Pancreas (tissue), 10 donors: ENCODE measurements around the gene RNF212. TPM values are rescaled to one million over a fixed set of nuclear protein-coding genes. Genes with fewer than 3 reads are reported as not detected.

Experiments used
- ATAC-seq, 4 donors: fragments of 200-7000 bp; cut with Tn5 transposase; one replicate each; pipeline versions ENCODE4 v1.8.0 to v1.9.1; 2020; ENCODE audit warnings: mild to moderate bottlenecking in 4 of 4, moderate library complexity in 4 of 4
- DNase-seq, 6 donors: peaks; one replicate each; pipeline ENCODE4 v3.0.0-alpha.2; 2020
- FAIRE-seq: peaks from 2 replicates; lab custom pipeline; 2012; peaks lifted over from hg19 to GRCh38; lab: Jason Lieb, UNC
- H3K27ac ChIP-seq, 4 donors: fragments of 200-600 bp; sonication (generic); 1 replicate in 3 of 4; 2 replicates in 1 of 4; pipeline versions ENCODE4 v1.5.0 to v1.8.0; 2020
- H3K27me3 ChIP-seq, 4 donors: fragments of 200-600 bp; one replicate each; pipeline ENCODE4 v1.8.0; 2021
- H3K36me3 ChIP-seq, 3 donors: fragments of 200-600 bp; sonication (generic) in 1 of 3; one replicate each; pipeline versions ENCODE4 v1.5.0 to v1.8.0; 2020 to 2021
- H3K4me1 ChIP-seq, 3 donors: fragments of 200-600 bp; one replicate each; pipeline ENCODE4 v1.8.0; 2021
- H3K4me3 ChIP-seq, 4 donors: fragments of 200-600 bp; sonication (generic) in 2 of 4; one replicate each; pipeline versions ENCODE4 v1.5.0 to v1.8.0; 2020 to 2021
- H3K9me3 ChIP-seq, 4 donors: fragments of 200-600 bp; one replicate each; pipeline ENCODE4 v1.8.0; 2021
- WGBS, 2 donors: extraction: QIAGEN DNeasy Blood & Tissue Kit; methylation state at CpG; one replicate each; pipeline ENCODE4 v1.1.7; 2013; 5-methylcytosine and 5-hydroxymethylcytosine counted together
- intact Hi-C, 3 donors: fragments of 100-400 bp; cut with DNase I; formaldehyde crosslinking; loops; one replicate each; pipeline versions ENCODE4 v1.11.1 to v1.14.2; 2022
- polyA plus RNA-seq, 2 donors: library from polyadenylated mRNA; stranded (reverse); fragments of 200-250 nt; gene quantifications; one replicate each; pipeline ENCODE4 v1.2.3, GENCODE V29; 2013
- total RNA-seq, 6 donors: library from RNA; stranded (reverse); fragmentation: NEBNext Ultra II Directional in 4 of 6; extraction: Animal tissue kit (Norgen Biotek cat#: 25700) in 4 of 6; gene quantifications; one replicate each; pipeline versions ENCODE4 v1.2.1 to v1.2.4, GENCODE V29; 2021 to 2023
- TF ChIP-seq, protein P1 (sequence below), 4 donors: fragments of 200-600 bp; sonication (generic) in 3 of 4; IDR thresholded peaks; one replicate each; pipeline versions ENCODE4 v1.5.0 to v1.8.0; 2021; ENCODE audit warnings: antibody characterized with exemption in 4 of 4
- donor health status: healthy with polysubstance abuse.
- donor health status: DM: no; HTN: no; CAD: no; lungs with moderate emphysema.
- donor health status: DM: no; HTN: no; CAD: no.
- donor health status: control.
- donor health status: control.
- donor health status: Bipolar disorder and iron deficiency.
- donor health status: DM: yes; HTN: yes; CAD: no.
- donor health status: DM: no; HTN: no; CAD: no.
- donor health status: DM: no; HTN: no; CAD: no.
- donor health status: DM: yes; HTN: yes; CAD: no.

Gene RNF212
- total and polyA plus RNA-seq, 8 donors = 12.0 to 40.3 (median 19.2) TPM

DNA sequence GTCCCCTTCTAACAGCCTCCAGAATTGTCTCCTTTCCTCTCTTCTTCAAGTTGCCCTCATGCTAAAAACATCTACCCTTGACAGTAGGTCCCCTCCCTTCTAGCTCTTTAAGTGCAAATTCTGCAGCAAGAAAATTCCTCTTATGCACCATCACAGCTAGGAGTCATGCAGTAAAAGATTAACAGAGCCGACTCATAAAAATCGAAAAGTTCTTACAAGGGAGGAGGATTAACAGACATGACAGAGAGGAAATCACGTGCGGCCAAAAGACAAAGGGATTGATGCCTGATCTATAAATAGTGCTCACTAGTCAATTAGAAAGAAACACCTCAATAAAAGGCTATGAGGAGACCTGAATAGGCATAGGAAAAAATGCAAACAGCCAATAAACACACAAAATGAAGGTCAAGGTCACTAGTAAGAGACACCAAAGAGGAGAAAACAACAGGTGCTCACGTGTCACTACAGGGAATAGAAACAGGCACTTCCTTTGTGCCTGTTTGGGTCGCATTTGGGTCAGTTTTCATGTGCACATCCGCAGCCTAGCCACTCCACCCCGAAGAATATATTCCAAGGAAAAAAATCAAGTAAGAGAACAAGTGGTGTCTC is 3.4 kb downstream of the RNF212 start:
- Histone ChIP-seq H3K27me3 (no peaks in the 10 kb centered on the region), H3K4me3 (no peak overlapping the region), H3K9me3 (no peaks in the 10 kb centered on the region), H3K27ac (peak overlapping the region; percentile 36 to 75 (median 58)), H3K36me3 (no peaks in the 10 kb centered on the region), H3K4me1 (peaks cover 19 to 38% (median 21%) of the 10 kb centered on the region in 3 donors)
- FAIRE-seq = no peak
- peak; percentile 15 to 34 (median 24) for ATAC-seq
- no peak for DNase-seq
- TF ChIP-seq, protein P1, sequence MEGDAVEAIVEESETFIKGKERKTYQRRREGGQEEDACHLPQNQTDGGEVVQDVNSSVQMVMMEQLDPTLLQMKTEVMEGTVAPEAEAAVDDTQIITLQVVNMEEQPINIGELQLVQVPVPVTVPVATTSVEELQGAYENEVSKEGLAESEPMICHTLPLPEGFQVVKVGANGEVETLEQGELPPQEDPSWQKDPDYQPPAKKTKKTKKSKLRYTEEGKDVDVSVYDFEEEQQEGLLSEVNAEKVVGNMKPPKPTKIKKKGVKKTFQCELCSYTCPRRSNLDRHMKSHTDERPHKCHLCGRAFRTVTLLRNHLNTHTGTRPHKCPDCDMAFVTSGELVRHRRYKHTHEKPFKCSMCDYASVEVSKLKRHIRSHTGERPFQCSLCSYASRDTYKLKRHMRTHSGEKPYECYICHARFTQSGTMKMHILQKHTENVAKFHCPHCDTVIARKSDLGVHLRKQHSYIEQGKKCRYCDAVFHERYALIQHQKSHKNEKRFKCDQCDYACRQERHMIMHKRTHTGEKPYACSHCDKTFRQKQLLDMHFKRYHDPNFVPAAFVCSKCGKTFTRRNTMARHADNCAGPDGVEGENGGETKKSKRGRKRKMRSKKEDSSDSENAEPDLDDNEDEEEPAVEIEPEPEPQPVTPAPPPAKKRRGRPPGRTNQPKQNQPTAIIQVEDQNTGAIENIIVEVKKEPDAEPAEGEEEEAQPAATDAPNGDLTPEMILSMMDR (IDR thresholded peaks at IDR 0.05) = no peak
- WGBS, 2 donors = 11 to 14% methylated on average over 8 of the region's 8 CpGs
- intact Hi-C loops = no loop called here

DNA sequence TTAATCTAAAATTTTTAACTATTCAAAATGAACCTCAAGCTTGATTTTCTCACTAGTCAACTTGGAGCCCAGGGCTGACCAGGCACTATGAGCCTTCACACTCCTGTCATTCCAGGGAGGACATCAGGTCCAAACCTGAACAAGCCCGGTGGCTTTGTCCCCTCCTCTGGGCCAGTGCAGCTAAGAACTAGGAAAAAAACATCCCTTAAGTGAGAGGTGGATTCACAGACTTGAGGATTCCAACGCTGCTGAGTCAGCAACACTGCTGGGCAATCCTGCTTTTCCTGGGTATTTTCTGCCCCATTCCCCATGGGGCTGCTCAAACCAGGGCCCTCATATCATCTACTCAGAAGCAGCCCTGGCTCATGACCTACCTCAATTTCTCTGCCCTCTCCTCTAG is 4.0 kb downstream of the RNF212 start:
- Histone ChIP-seq H3K4me3 (no peak overlapping the region), H3K4me1 (peaks cover 19 to 35% (median 21%) of the 10 kb centered on the region in 3 donors), H3K27me3 (no peaks in the 10 kb centered on the region), H3K9me3 (no peaks in the 10 kb centered on the region), H3K27ac (peak overlapping the region; percentile 36 to 75 (median 58)), H3K36me3 (no peaks in the 10 kb centered on the region)
- intact Hi-C loops = no loop called here
- FAIRE-seq (no peak), DNase-seq (no peak), ATAC-seq (no peak)
- 37 to 58% methylated on average over 2 of the region's 2 CpGs for WGBS, 2 donors
- TF ChIP-seq, protein P1 (IDR thresholded peaks at IDR 0.05) = no peak

DNA sequence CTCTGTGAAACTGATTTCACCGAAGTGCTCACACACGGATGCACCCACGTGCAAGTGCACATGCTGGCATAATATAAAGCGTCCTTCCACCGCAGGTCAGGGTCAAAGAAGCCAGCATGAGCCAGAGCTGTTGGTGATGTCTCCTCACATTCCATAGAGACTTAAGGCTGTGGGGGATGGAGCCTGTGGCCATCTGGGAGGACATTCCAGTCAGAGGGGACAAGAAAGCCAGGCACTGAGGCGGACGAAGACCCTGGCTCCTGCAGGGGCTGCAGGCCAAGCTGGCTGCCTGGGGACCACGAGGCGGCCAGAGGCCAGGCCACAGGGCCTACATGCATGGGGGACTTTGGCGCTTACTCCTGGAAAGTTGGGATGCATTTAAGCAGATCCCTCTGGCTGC is 7.7 kb downstream of the RNF212 start:
- Histone ChIP-seq H3K9me3 (no peaks in the 10 kb centered on the region), H3K4me1 (peaks cover 15 to 32% (median 22%) of the 10 kb centered on the region in 3 donors), H3K4me3 (no peak overlapping the region), H3K36me3 (no peaks in the 10 kb centered on the region), H3K27me3 (no peaks in the 10 kb centered on the region), H3K27ac (peak overlapping the region in 1 of 4 donors; percentile 18)
- ATAC-seq (no peak), DNase-seq (no peak), FAIRE-seq (no peak)
- TF ChIP-seq, protein P1 (IDR thresholded peaks at IDR 0.05) = no peak
- WGBS, 2 donors = 64 to 68% methylated on average over 10 of the region's 10 CpGs
- intact Hi-C loops = no loop called here

DNA sequence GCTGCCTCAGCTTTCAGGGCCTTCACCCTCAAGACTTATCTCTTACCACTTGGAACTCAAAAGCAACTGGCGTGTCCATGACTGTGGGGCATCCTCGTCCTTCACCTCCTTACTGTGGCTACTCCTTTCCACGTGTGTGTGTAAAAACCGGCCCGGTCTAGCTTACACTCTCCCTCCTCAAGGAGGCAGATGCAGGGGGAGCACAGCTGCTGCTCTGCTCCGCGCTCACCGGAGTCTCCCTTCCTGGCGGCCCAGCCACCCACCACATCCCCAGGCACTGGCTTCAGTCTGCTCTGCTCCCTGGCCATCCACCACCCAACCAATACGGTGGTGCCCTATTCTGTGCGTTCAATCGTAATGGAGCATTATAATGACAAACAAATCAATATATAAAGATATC is 8.3 kb downstream of the RNF212 start:
- DNase-seq (no peak), ATAC-seq (no peak), FAIRE-seq (no peak)
- intact Hi-C loops = no loop called here
- no peak overlapping the region for H3K4me3 ChIP-seq
- H3K4me1 ChIP-seq = peaks cover 10 to 30% (median 20%) of the 10 kb centered on the region in 3 donors
- TF ChIP-seq, protein P1 (IDR thresholded peaks at IDR 0.05) = no peak
- H3K27ac ChIP-seq = no peak overlapping the region
- H3K36me3 ChIP-seq = no peaks in the 10 kb centered on the region
- WGBS, 2 donors = 68 to 73% methylated on average over 12 of the region's 12 CpGs
- H3K9me3 ChIP-seq = no peaks in the 10 kb centered on the region
- H3K27me3 ChIP-seq = no peaks in the 10 kb centered on the region

DNA sequence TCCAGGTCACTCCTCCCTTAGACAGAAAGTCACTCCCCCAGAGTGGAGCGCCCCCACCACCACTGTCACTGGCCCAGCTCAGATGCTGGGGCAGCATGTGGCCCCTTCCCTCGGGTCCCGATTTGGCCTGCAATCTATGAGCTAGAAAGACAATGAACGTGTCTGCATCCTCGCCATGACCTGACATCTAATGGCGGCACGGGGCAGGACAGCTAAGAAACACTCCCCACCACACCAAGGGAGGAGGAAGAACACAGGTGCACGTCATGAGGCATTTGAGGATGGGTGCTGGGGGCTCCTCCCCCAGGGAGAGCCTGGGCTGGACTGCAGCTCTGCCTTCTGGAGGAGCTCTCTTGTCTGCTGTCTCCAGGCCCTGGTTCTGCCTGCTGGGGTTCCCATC is 8.7 kb downstream of the RNF212 start:
- no peak for ATAC-seq
- no peaks in the 10 kb centered on the region for H3K9me3 ChIP-seq
- intact Hi-C loops = no loop called here
- TF ChIP-seq, protein P1 (IDR thresholded peaks at IDR 0.05) = no peak
- H3K27me3 ChIP-seq = no peaks in the 10 kb centered on the region
- no peak for DNase-seq
- no peaks in the 10 kb centered on the region for H3K36me3 ChIP-seq
- FAIRE-seq = no peak
- peak overlapping the region in 1 of 4 donors; percentile 1 for H3K27ac ChIP-seq
- no peak overlapping the region for H3K4me3 ChIP-seq
- WGBS, 2 donors = 96 to 97% methylated on average over 8 of the region's 8 CpGs
- H3K4me1 ChIP-seq = peaks cover 6 to 28% (median 17%) of the 10 kb centered on the region in 3 donors
